GM19023 (cell line): Measurements from ENCODE around the gene CBFA2T3.

Experiments used
- ATAC-seq: cut with Tn5 transposase; IDR thresholded peaks from one replicate; pipeline ENCODE4 v1.9.1; 2021; ENCODE audit warnings: mild to moderate bottlenecking, moderate library complexity; ENCODE audit not compliant: unreplicated experiment

The CBFA2T3 gene

GRCh38 chr16:88880226-88881006 lies 96.6 kb downstream of the CBFA2T3 start:
- no peak for ATAC-seq

- ATAC-seq: no peak
Measured at GRCh38 chr16:88879788-88880055, 97.3 kb downstream of the CBFA2T3 start.

GRCh38 chr16:88878967-88879787 lies 97.8 kb downstream of the CBFA2T3 start:
- ATAC-seq: no peak

DNA sequence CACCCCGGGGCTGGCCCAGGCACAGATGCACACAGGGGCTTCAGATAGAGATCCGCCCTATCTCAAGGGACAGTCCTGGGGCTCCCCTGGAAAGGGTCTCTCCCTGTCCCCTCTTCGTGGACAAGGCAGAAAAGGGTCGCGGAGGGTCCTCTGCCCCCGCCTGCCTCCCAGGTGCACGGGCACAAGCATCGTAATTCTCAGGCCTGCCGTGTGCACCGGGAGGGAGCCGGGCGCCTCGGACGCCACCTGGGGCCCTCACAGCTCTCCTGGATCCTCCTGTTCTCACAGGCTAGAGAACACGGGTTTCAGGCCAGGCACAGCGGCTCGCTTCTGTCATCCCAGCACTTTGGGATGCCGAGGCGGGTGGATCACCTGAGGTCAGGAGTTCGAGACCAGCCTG lies 98.7 kb downstream of the CBFA2T3 start:
- no peak for ATAC-seq

- ATAC-seq: no peak
Measured at GRCh38 chr16:88877564-88878289, 99.3 kb downstream of the CBFA2T3 start.

- no peak for ATAC-seq
Measured at GRCh38 chr16:88876942-88877526, 100.0 kb downstream of the CBFA2T3 start.

DNA sequence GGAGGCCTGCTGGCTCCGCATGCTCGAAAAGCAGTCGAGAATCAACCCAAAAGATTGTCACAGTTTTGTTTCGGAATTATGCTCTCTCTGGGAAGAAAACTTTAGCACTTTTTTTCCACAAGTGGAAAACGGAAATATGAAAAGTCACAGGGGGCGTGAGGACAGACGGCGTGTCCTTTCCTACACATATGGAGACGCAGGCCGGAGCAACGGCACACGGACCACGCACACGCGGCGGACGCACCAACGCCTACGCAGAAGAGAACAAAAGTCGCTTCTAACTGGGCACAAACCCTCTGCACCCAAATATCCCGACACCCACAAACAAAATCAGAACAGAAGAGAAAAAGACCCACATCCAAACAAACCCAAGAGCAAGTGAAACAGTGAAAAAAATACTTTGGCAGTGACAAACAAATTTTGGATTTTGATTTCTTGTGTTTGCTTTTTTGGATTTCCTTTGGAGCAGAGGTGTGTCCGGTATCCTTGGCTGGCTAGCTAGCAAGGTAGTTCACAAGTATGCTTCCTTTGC lies 101.2 kb downstream of the CBFA2T3 start:
- ATAC-seq: no peak

GRCh38 chr16:88874938-88875599 lies 101.9 kb downstream of the CBFA2T3 start:
- ATAC-seq: no peak

DNA sequence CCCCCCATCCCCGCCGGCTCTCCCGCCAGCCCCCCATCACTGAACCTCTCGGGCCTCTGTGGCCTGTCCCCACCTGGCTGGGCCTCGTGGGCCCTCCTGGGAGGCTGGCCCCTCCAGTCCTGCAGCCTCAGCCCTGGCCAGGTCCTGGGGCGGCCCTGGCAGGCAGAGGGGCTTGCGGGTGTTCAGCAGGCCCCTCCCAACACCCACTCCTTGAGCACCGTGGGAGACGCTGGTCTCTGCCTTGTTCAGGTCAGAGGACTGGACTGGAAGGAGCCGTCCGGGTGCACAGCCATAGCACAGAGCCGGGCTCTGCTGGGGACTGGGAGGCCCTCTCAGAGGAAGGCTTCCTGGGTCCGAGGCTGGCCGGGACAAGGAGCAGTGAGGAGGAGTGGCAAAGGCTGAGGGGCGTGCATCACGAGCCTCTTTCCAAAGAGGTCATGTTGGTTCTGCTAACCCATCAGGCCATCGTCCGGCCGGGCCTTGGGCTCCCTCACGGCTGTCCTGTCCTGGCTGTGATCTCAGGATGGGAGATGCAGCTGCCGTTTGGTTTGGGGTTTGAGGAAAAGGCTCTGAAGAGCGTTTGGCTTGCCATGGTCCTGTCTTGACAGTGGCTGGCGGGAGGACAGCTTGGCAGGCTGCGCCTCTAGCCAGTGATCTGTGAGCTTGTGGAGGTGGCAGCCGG lies 104.2 kb downstream of the CBFA2T3 start:
- ATAC-seq: no peak

DNA sequence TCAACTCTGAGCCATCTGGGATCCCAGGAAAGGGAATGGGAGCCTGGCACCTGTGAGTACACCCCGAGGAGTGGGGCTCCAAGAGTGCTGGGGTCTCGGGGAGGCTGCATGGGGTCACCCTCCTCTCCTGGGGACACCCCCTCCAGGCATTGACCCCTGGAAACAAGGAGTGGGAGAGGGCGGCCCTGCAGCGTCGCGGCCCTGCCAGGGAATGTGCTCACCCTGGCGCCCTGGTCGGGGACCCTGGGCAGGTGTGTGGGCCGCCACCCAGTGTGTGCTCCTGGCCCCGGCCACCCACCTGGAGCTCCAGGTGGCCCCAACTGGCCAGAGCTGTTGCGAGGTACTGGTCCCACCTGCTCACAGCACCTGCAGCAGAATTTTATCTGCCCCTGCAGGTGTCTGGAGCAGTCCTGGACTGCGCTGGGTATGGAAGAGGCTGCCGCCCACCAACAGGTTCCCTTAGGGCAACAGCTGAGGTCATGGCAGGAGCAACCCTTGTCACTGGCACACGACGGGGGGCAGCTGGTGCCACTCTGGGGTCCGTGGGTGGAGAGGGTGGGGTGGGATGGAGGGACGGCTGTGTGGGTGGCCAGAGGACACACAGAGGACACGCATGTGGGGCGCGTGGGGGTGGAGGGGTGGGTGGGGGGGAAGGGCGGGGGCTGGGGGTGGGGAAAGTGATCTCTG lies 105.1 kb downstream of the CBFA2T3 start:
- no peak for ATAC-seq

DNA sequence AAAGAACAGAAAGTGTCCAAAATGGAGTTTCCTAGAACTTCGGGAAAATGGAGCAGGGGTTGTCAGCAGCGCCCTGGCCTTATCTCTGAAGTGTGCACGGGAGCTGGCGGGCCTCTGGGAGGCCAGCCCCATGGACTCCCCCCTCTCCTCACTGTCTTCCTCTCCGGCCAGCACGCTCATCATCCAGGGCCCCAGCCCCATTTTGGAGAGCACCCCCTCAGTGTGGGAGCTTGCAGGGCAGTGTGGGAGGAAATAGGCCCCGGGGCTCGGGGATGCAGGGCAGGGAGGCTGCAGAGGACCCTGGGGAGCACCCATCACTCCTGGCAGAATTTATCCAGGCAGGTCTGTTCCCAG lies 105.7 kb downstream of the CBFA2T3 start:
- ATAC-seq: no peak

GRCh38 chr16:88870608-88871348 lies 106.2 kb downstream of the CBFA2T3 start:
- no peak for ATAC-seq

GRCh38 chr16:88869673-88869980 lies 107.4 kb downstream of the CBFA2T3 start:
- ATAC-seq: no peak

DNA sequence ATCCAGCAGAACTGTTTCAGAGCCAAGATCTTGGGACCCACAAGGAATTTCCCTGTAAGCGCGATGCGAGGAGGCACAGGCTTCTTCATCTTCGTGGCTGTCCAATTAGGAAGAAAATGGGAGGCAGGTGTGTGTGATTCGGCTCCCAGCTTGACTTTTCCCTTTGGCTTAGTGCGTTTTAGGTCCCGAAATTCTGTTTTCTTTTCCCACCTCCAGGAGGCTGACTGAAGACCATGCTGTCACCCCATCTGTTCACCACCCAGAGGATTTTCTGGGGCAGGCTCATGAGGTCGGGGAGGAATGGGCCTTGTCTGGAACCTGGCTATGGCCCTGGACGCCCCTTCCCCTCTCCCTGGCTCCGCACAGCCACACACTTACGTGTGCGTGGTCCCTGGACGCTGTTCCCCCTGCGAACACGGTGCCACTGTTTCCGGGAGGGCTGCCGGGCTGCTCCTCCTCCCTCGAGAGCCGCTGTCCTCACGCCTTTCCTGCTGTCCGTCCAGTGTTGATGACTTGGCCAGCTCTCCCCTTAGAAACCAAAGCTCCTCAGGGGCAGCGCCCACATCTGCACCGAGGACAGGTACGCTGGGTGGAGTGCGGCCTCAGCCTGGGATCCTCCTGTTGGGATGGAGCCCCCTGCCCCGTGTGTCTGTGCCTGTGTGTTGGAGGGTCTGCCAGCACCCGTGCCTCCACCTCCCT lies 107.9 kb downstream of the CBFA2T3 start:
- no peak for ATAC-seq

GRCh38 chr16:88867581-88868246 lies 109.3 kb downstream of the CBFA2T3 start:
- no peak for ATAC-seq

- no peak for ATAC-seq
Measured at GRCh38 chr16:88866151-88866920, 110.7 kb downstream of the CBFA2T3 start, which contains the start of gene PABPN1L. PABPN1L (minus strand) TSS chr16:88866660; CDS start chr16:88866606, 54 bp downstream.

DNA sequence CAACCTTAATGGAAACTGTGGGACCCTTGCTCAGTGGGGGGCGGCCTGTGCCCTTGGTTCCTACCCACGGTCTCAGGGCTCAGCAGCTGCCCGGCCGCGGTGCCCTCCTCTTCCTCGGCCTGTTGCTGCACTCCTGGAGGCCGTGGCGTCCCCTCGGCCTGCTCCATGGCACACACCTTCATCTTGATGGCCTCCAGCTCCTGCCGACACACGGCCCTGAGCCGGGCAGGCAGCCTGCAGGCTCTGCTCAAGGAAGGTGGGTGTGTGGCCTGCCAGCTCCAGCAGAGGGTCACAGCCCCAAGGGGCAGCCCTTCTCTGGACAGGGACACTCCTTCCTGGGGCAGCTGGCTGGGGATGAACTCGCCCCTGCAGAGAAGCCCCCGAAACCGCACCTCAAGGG lies 111.3 kb downstream of the CBFA2T3 start:
- ATAC-seq: no peak
